KOPT-K1 (cell line): ENCODE results near the gene ABHD17A.
A peak's percentile ranks its signal among the peaks of the same experiment; 100 is the strongest.

ENCODE experiments used
- H3K27ac ChIP-seq: fragments of 200-600 bp; sonication (generic); 2 replicates; pipeline ENCODE4 v1.5.1; 2016; ENCODE audit warnings: antibody characterized with exemption, mild to moderate bottlenecking, low read depth, low read length; ENCODE audit not compliant: poor library complexity, severe bottlenecking
- H3K36me3 ChIP-seq: fragments of 200-600 bp; sonication (generic); 2 replicates; pipeline ENCODE4 v1.5.1; 2017; ENCODE audit warnings: antibody characterized with exemption, mild to moderate bottlenecking, low read length, moderate library complexity; ENCODE audit not compliant: insufficient read depth
- H3K9me3 ChIP-seq: fragments of 200-600 bp; sonication (generic); 2 replicates; pipeline ENCODE4 v1.5.1; 2017; ENCODE audit warnings: antibody characterized with exemption, low read length, mild to moderate bottlenecking; ENCODE audit not compliant: insufficient read depth, poor library complexity, severe bottlenecking

The ABHD17A gene

GRCh38 chr19:1917146-1917545, 31.9 kb upstream of the ABHD17A start:
- Histone ChIP-seq H3K9me3 (no peaks in the 10 kb centered on the region), H3K36me3 (peaks cover 75% of the 10 kb centered on the region), H3K27ac (no peak overlapping the region)

- Histone ChIP-seq H3K27ac (no peak overlapping the region), H3K9me3 (no peaks in the 10 kb centered on the region), H3K36me3 (peaks cover 57% of the 10 kb centered on the region)
Measured at GRCh38 chr19:1914826-1915341, 29.6 kb upstream of the ABHD17A start.

DNA sequence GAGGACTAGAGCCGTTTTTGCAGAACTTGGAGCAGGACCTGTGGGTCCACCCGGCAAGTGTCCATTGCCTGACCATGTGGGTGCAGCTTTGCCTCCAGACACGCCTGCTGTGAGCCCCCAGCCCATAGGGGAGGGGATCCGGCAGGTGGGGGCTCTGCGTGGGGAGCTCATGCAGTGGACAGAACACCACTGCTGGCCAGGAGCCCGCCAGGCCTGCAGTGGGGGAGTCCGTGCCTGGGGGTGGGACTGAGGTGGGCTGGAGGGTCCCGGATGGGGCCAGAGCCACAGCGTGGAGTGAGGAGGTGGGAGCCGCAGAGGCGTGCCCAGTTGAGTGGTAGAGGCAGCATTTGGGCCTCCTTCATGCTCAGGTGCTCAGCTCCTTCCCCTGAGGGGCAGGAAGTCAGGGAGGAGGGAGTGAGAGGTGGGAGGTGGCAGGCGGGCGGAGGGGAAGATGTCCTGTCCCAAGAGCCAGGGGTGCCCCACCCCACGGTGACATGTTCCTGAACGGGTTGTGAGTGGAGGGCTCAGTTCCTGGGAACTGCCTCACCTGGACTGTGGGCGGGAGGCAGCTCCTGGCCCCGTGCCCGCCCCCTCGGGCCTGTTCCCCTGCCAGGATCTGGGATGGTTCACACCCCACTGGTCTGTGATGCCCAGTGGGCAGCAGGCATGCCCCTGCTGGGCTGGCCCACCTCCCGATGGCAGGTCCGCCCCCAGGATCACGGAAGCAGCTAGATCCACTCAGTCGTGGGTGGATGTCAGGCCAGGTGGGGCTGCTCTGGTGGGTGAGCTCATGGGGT, 28.7 kb upstream of the ABHD17A start:
- H3K9me3 ChIP-seq, result no peaks in the 10 kb centered on the region
- peaks cover 53% of the 10 kb centered on the region for H3K36me3 ChIP-seq
- H3K27ac ChIP-seq, result no peak overlapping the region

DNA sequence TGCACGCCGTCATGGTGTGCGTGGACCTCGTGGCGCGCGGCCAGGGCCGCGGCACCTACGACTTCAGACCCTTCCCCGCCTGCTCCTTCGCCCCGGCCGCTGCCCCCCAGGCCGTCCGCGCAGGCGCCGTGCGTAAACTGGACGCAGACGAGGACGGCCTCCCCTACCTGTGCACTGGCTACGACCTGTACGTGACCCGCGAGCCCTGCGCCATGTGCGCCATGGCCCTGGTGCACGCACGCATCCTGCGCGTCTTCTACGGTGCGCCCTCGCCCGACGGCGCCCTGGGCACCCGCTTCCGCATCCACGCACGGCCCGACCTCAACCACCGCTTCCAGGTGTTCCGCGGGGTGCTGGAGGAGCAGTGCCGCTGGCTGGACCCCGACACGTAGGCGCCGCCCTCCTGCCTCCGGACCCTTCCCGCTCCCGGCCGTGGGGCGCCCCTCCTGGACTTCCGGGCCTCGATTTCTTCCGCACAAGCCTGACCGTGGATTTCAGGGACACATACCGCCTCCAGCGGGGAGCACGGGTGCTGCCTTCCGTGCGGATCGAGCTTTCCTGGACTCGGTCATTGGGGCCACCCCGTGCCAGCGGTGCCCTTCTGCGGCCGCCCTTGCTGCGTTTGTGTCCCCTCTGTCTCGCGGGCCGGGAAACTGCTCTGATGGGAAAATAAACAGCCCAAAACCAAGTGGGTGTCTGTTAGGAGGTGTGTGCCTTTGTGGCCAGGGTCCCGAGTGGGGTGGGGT, 27.6 kb upstream of the ABHD17A start:
- Histone ChIP-seq H3K27ac (no peak overlapping the region), H3K36me3 (peaks cover 42% of the 10 kb centered on the region), H3K9me3 (no peaks in the 10 kb centered on the region)

DNA sequence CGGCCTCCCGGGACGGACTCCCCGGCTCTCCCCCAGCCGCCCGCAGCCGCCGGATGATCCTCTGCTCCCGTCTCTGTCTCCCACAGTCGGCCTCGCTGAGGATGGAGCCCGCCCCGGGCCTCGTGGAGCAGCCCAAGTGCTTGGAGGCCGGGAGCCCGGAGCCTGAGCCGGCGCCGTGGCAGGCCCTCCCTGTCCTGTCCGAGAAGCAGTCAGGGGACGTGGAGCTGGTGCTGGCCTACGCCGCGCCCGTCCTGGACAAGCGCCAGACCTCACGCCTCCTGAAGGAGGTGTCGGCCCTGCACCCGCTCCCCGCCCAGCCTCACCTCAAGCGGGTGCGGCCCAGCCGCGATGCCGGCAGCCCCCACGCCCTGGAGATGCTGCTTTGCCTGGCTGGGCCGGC, 26.7 kb upstream of the ABHD17A start:
- no peak overlapping the region for H3K27ac ChIP-seq
- no peaks in the 10 kb centered on the region for H3K9me3 ChIP-seq
- peaks cover 34% of the 10 kb centered on the region for H3K36me3 ChIP-seq

- Histone ChIP-seq H3K36me3 (peaks cover 34% of the 10 kb centered on the region), H3K9me3 (no peaks in the 10 kb centered on the region)
Measured at GRCh38 chr19:1911098-1911497, 25.8 kb upstream of the ABHD17A start.

DNA sequence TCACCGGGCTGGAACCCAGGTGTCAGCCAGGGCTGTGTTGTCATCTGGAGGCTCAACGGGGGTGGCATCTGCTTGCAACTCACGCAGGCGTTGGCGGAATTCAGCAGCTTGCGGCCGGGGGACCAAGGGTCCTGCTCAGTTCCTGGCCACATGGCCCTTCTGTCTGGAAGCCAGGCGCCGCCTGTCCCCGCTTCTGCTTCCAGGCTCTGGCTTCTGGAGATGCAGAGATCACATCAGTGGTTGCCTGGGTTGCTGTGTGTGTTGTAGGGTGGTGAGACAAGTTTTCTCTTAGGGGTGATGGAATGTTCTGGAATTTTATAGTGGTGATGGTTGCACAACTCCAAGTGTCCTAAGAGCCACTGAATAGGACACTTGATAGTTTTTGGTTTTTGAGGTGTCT, 24.9 kb upstream of the ABHD17A start:
- no peak overlapping the region for H3K27ac ChIP-seq
- H3K36me3 ChIP-seq, result peaks cover 32% of the 10 kb centered on the region
- no peaks in the 10 kb centered on the region for H3K9me3 ChIP-seq

More at GRCh38 chr19:1911098-1911497, 25.8 kb upstream of the ABHD17A start:
- H3K27ac ChIP-seq, result no peak overlapping the region

- no peaks in the 10 kb centered on the region for H3K9me3 ChIP-seq
- no peak overlapping the region for H3K27ac ChIP-seq
- H3K36me3 ChIP-seq, result peaks cover 27% of the 10 kb centered on the region
Measured at GRCh38 chr19:1909761-1910080, 24.4 kb upstream of the ABHD17A start.

- peaks cover 14% of the 10 kb centered on the region; the same call in 1 of the 2 replicates for H3K36me3 ChIP-seq
Measured at GRCh38 chr19:1908364-1908678, 23.0 kb upstream of the ABHD17A start.

DNA sequence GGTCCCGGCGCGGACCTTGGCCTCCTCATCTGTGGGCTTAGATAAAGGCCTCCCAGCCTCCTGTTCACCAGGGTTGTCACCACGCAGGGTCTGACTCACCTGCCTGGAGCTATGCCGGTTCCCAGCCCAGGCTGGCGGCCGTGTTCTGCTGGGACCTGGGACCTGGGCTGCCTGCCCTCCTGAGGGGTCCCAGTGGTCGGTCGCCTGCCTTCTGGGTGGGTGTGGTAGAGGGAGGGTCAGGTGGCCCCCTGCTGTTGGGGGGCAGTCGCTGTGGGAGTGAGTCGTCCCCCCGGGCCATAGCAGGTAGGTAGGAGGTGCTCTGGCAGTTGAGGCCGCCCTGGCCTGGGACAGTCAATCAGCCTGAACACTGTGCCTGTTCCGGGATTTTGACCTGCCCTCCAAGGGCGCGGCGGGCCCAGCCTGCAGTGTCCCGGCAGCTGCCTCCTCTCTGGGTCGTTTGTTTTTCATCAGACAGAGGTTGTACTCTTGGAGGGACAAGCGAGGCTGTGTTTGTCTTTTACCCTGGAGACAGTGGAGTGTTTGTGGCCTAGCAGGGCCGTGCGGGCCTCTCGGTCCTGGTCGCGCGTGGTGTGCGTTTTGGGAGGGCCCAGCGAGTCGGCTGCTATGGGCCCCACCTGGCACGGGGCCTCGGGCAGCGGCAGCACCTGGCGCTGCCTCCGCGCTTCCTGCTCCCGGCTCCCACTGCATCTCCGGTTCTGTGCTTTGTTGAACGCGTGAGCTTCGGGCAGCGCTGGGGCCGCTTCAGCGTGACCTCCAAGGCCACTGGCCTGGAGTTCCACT, 22.5 kb upstream of the ABHD17A start:
- H3K36me3 ChIP-seq, result peaks cover 8% of the 10 kb centered on the region; the same call in 1 of the 2 replicates
- H3K9me3 ChIP-seq, result no peaks in the 10 kb centered on the region
- no peak overlapping the region for H3K27ac ChIP-seq

More at GRCh38 chr19:1908364-1908678, 23.0 kb upstream of the ABHD17A start:
- Histone ChIP-seq H3K9me3 (no peaks in the 10 kb centered on the region), H3K27ac (no peak overlapping the region)

- no peak overlapping the region for H3K27ac ChIP-seq
- H3K9me3 ChIP-seq, result no peaks in the 10 kb centered on the region
- 0 out of 2 replicates have a peak, but pooled peaks cover 1% of the 10 kb centered on the region for H3K36me3 ChIP-seq
Measured at GRCh38 chr19:1906985-1907562, 21.8 kb upstream of the ABHD17A start.

DNA sequence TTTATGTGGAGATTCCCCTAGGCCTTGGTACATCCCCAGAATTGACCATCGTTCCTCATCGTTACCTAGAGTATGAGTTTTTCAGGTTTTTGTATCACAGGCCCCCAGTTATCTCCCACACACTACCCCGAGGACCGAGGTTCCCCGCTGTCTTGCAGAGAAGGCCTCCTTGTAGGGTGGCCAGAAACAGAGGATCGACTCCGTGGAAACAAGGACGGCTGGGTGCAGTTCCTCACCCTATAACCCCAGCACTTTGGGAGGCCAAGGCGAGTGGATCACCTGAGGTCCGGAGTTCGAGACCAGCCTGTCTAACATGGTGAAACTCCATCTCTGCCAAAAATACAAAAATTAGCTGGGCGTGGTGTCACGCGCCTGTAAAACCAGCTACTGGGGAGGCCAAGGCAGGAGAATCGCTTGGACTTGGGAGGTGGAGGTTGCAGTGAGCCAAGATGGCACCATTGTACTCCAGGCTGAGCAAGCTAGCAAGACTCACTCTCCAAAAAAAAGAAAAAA, 20.6 kb upstream of the ABHD17A start:
- peak overlapping the region; percentile 66 for H3K27ac ChIP-seq
- no peaks in the 10 kb centered on the region for H3K9me3 ChIP-seq
- H3K36me3 ChIP-seq, result no peaks in the 10 kb centered on the region

DNA sequence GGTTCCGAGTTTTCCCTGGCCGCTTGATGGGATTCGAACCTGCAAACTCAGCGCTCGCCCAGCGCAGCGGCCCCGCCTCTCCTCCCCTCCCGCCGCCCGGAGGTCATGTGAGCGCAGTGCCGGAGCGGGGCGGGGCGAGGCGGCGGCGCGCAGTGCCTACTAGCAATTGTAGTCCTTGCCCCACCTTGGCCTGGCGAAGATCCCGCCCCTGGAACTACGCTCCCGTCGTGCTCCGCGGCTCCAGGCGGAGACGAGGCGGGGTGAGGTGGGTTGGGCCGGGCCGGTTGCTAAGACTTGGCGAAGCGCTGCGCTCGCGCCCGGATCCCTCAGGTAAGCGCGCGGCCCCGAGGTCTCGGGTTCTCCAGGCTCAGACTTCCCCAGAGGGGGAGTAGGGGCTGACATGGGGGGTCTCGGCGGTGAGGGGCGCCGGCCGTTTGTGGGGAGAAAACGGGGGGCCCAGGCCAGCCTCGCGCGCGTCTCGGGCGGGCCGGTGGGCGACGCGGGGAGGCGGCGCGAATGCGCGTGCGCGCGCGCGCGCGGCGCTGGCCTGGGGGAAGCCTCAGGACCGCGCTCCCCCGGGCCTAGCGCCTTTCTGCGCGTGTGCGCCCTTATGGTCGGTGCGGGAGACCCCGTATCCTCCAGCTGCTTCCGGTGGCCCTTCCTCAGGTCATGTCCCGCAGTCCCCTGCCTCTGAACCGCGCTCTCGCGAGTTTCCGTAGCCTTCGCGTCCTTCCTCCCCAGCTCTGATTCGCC, 20.0 kb upstream of the ABHD17A start, which contains the start of the genes ADAT3 and SCAMP4:
ADAT3 (plus strand) TSS at position 290 of the 753 bp plus-strand sequence. CDS start 6,649 bp downstream, outside the sequence.
SCAMP4 (plus strand) TSS at position 290 of the 753 bp plus-strand sequence. CDS start 9,621 bp downstream, outside the sequence.
- H3K27ac ChIP-seq, result peak within 1 kb of the TSS; percentile 66
- H3K36me3 ChIP-seq, result no peaks in the 10 kb centered on the region
- no peaks in the 10 kb centered on the region for H3K9me3 ChIP-seq

- peak overlapping the region; percentile 66 for H3K27ac ChIP-seq
- no peaks in the 10 kb centered on the region for H3K36me3 ChIP-seq
- no peaks in the 10 kb centered on the region for H3K9me3 ChIP-seq
Measured at GRCh38 chr19:1904860-1905109, 19.5 kb upstream of the ABHD17A start.
